Measurements from ENCODE around the gene VEPH1.

Gene VEPH1

GRCh38 chr3:157502916-157503595 is at the start of gene VEPH1:
VEPH1 (minus strand) TSS chr3:157503416; CDS start chr3:157495349, 8,067 bp downstream.
- intact Hi-C loops (cut with DNase I): no loop called here
- DNase-seq: no peak

- DNase-seq: no peak
- intact Hi-C loops (cut with DNase I): no loop called here
These were observed 48.7 kb upstream of the VEPH1 start for GRCh38 chr3:157551961-157552360.

- no peak for DNase-seq
- intact Hi-C loops (cut with DNase I): no loop called here
These were observed 46.3 kb upstream of the VEPH1 start for GRCh38 chr3:157549498-157549897.

GRCh38 chr3:157544501-157545130 is 41.4 kb upstream of the VEPH1 start:
- intact Hi-C loops (cut with DNase I): no loop called here
- DNase-seq: no peak

GRCh38 chr3:157543501-157544035 is 40.4 kb upstream of the VEPH1 start:
- intact Hi-C loops (cut with DNase I): no loop called here
- peak in 1 of 10 donors; percentile 52 for DNase-seq

- peak in 5 of 10 donors; percentile 9 to 82 (median 78) for DNase-seq
- intact Hi-C loops (cut with DNase I): no loop called here
These were observed 39.7 kb upstream of the VEPH1 start for GRCh38 chr3:157542711-157543500.

GRCh38 chr3:157541506-157542236 is 38.5 kb upstream of the VEPH1 start:
- no peak for DNase-seq
- intact Hi-C loops (cut with DNase I): no loop called here

GRCh38 chr3:157540656-157541055 is 37.4 kb upstream of the VEPH1 start:
- no peak for DNase-seq
- intact Hi-C loops (cut with DNase I): no loop called here

- no peak for DNase-seq
- intact Hi-C loops (cut with DNase I): loop anchor here (10.0 kb wide), 1 partner anchor 899 kb away; no protein-coding TSS in a partner anchor
These were observed 32.5 kb upstream of the VEPH1 start for GRCh38 chr3:157535667-157536066.

GRCh38 chr3:157534725-157535161 is 31.5 kb upstream of the VEPH1 start:
- intact Hi-C loops (cut with DNase I): loop anchor here (10.0 kb wide), 1 partner anchor 900 kb away; no protein-coding TSS in a partner anchor
- DNase-seq: no peak

GRCh38 chr3:157533298-157534070 is 30.3 kb upstream of the VEPH1 start:
- intact Hi-C loops (cut with DNase I): loop anchor here (1.0 to 10.0 kb wide), 2 partner anchors 39 to 901 kb away; no protein-coding TSS in a partner anchor
- no peak for DNase-seq

GRCh38 chr3:157532529-157533297 is 29.5 kb upstream of the VEPH1 start:
- peak in 1 of 10 donors; percentile 11 for DNase-seq
- intact Hi-C loops (cut with DNase I): loop anchor here (1.0 to 10.0 kb wide), 2 partner anchors 40 to 902 kb away; no protein-coding TSS in a partner anchor

GRCh38 chr3:157531771-157532170 is 28.6 kb upstream of the VEPH1 start:
- intact Hi-C loops (cut with DNase I): loop anchor here (10.0 kb wide), 1 partner anchor 903 kb away; no protein-coding TSS in a partner anchor

GRCh38 chr3:157531301-157531660 is 28.1 kb upstream of the VEPH1 start:
- intact Hi-C loops (cut with DNase I): loop anchor here (10.0 kb wide), 1 partner anchor 904 kb away; no protein-coding TSS in a partner anchor
- no peak for DNase-seq

More at GRCh38 chr3:157531771-157532170, 28.6 kb upstream of the VEPH1 start:
- no peak for DNase-seq

GRCh38 chr3:157530637-157531300 is 27.6 kb upstream of the VEPH1 start:
- DNase-seq: no peak
- intact Hi-C loops (cut with DNase I): loop anchor here (10.0 kb wide), 1 partner anchor 904 kb away; no protein-coding TSS in a partner anchor

- intact Hi-C loops (cut with DNase I): loop anchor here (10.0 kb wide), 1 partner anchor 905 kb away; no protein-coding TSS in a partner anchor
- no peak for DNase-seq
These were observed 26.5 kb upstream of the VEPH1 start for GRCh38 chr3:157529751-157530150.

- no peak for DNase-seq
- intact Hi-C loops (cut with DNase I): no loop called here
These were observed 25.9 kb upstream of the VEPH1 start for GRCh38 chr3:157529085-157529484.

Data from posterior cingulate gyrus (tissue), 11 donors.